ENCODE data around the gene ANKZF1.

Gene ANKZF1

DNA sequence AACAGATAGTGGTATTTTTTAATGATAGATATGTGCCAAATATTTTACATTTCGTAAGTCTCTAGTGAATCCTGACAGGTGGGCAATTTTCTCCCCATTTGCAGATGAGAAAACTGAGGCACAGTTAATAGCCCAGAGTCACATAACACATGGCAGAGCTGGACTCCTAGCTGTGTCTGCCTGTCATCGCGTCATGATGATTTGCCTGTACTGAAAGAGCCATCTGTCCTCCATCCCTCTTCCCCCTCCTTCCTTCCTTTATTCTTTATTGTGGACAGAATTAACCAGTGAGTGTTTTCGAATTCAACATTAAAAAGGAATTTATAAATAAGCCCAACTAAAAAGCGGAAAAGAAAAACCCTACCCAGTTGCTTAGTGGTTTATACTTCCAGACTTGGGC, 52.8 kb downstream of the ANKZF1 start:
- TF ChIP-seq EP300 (IDR thresholded peaks at IDR 0.05; ENCODE audit: borderline replicate concordance), result no peak
- TF ChIP-seq TEAD4 (IDR thresholded peaks at IDR 0.05), result no peak
- no peak for TF ChIP-seq CEBPB (IDR thresholded peaks at IDR 0.05)
- no peak for TF ChIP-seq YY1 (IDR thresholded peaks at IDR 0.05; ENCODE audit: low read depth)
- TF ChIP-seq, protein P1, sequence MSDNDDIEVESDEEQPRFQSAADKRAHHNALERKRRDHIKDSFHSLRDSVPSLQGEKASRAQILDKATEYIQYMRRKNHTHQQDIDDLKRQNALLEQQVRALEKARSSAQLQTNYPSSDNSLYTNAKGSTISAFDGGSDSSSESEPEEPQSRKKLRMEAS (IDR thresholded peaks at IDR 0.05), result no peak
- TF ChIP-seq, protein P2, sequence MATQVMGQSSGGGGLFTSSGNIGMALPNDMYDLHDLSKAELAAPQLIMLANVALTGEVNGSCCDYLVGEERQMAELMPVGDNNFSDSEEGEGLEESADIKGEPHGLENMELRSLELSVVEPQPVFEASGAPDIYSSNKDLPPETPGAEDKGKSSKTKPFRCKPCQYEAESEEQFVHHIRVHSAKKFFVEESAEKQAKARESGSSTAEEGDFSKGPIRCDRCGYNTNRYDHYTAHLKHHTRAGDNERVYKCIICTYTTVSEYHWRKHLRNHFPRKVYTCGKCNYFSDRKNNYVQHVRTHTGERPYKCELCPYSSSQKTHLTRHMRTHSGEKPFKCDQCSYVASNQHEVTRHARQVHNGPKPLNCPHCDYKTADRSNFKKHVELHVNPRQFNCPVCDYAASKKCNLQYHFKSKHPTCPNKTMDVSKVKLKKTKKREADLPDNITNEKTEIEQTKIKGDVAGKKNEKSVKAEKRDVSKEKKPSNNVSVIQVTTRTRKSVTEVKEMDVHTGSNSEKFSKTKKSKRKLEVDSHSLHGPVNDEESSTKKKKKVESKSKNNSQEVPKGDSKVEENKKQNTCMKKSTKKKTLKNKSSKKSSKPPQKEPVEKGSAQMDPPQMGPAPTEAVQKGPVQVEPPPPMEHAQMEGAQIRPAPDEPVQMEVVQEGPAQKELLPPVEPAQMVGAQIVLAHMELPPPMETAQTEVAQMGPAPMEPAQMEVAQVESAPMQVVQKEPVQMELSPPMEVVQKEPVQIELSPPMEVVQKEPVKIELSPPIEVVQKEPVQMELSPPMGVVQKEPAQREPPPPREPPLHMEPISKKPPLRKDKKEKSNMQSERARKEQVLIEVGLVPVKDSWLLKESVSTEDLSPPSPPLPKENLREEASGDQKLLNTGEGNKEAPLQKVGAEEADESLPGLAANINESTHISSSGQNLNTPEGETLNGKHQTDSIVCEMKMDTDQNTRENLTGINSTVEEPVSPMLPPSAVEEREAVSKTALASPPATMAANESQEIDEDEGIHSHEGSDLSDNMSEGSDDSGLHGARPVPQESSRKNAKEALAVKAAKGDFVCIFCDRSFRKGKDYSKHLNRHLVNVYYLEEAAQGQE (IDR thresholded peaks at IDR 0.05; ENCODE audit: low read depth), result no peak
- no peak for TF ChIP-seq RAD21 (IDR thresholded peaks at IDR 0.05; ENCODE audit: low read depth)
- TF ChIP-seq CREB1 (IDR thresholded peaks at IDR 0.05; ENCODE audit: low read depth), result no peak
- no peak for TF ChIP-seq FOXM1 (IDR thresholded peaks at IDR 0.05; ENCODE audit: borderline replicate concordance, low read depth)

DNA sequence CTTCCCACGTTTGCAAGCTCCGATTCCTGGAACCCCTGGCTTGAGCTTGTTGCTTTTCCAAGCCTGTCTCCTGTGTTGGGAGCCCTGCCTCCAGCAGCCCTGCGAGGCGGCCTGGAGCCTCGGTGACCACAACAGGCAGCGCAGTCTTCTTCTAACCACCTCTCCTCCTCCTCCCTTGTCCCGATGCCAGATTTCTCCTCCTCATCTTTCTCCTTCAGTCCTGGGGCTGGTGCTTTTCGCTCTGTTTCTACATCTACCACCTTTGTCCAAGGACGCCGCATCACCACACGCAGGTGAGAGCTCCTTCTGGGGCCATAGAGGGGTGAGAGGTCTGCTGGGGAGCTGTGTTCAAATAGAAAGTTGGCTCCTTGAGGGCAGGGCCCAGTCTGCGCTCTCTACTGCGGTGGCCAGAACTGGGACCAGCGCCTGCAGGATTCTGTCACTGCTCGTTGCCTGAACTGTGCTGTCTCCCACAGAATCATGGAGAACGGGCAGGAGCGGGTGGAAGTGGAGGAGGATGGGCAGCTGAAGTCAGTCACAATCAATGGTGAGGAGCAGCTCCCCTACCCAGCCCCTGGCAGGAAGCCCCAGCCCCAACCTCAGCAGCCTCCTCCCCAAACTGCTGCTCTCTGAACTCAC, 53.5 kb downstream of the ANKZF1 start:
- TF ChIP-seq, protein P3, sequence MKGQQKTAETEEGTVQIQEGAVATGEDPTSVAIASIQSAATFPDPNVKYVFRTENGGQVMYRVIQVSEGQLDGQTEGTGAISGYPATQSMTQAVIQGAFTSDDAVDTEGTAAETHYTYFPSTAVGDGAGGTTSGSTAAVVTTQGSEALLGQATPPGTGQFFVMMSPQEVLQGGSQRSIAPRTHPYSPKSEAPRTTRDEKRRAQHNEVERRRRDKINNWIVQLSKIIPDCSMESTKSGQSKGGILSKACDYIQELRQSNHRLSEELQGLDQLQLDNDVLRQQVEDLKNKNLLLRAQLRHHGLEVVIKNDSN (IDR thresholded peaks at IDR 0.05), result no peak
- TF ChIP-seq CEBPB (IDR thresholded peaks at IDR 0.05), result no peak
- no peak for TF ChIP-seq FOXM1 (IDR thresholded peaks at IDR 0.05; ENCODE audit: borderline replicate concordance, low read depth)
- no peak for TF ChIP-seq TCF12 (IDR thresholded peaks at IDR 0.05; ENCODE audit: low read depth)
- TF ChIP-seq CREB1 (IDR thresholded peaks at IDR 0.05; ENCODE audit: low read depth), result no peak
- no peak for TF ChIP-seq TAF1 (IDR thresholded peaks at IDR 0.05; ENCODE audit: low read depth)
- TF ChIP-seq ZBTB7A (IDR thresholded peaks at IDR 0.05; ENCODE audit: low read depth), result no peak
- no peak for TF ChIP-seq RAD21 (IDR thresholded peaks at IDR 0.05; ENCODE audit: low read depth)
- TF ChIP-seq TEAD4 (IDR thresholded peaks at IDR 0.05), result no peak

DNA sequence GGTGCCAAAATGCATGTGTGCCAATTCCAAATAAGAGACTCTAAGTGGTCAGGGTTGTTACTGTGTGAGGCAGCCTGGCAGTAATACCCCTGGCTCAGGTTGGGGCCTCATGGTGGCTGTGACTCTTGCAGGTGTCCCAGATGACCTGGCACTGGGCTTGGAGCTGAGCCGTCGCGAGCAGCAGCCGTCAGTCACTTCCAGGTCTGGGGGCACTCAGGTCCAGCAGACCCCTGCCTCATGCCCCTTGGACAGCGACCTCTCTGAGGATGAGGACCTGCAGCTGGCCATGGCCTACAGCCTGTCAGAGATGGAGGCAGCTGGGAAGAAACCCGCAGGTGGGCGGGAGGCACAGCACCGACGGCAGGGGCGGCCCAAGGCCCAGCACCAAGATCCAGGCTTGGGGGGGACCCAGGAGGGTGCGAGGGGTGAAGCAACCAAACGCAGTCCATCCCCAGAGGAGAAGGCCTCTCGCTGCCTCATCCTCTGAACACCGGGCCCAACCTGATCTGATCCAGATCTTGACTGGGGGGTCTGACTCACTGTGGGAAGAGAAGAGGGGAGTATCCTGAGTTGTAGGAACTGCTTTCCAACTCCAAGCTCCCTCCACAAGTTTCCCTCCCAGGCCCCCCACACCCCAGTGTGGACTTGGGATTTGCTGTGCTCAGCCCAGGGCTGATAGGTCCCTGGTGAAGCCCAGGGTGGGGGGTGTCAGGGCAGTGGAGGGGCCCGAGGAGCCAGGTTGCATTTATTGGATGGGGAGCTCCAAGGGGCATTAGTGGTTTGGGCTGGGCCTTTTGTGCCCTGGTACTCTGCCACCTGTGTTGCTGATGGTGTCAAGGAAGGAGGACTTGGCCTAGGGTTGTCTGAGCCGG, 55.1 kb downstream of the ANKZF1 start:
- TF ChIP-seq RAD21 (IDR thresholded peaks at IDR 0.05; ENCODE audit: low read depth) (no peak), FOXM1 (IDR thresholded peaks at IDR 0.05; ENCODE audit: borderline replicate concordance, low read depth) (no peak), CEBPB (IDR thresholded peaks at IDR 0.05) (no peak), TAF1 (IDR thresholded peaks at IDR 0.05; ENCODE audit: low read depth) (no peak), NFIC (IDR thresholded peaks at IDR 0.05) (no peak), EP300 (IDR thresholded peaks at IDR 0.05; ENCODE audit: borderline replicate concordance) (no peak), TCF12 (IDR thresholded peaks at IDR 0.05; ENCODE audit: low read depth) (no peak), YY1 (IDR thresholded peaks at IDR 0.05; ENCODE audit: low read depth) (no peak), ZBTB7A (IDR thresholded peaks at IDR 0.05; ENCODE audit: low read depth) (no peak), CREB1 (IDR thresholded peaks at IDR 0.05; ENCODE audit: low read depth) (no peak), EGR1 (IDR thresholded peaks at IDR 0.05) (no peak), TEAD4 (IDR thresholded peaks at IDR 0.05) (no peak)
- TF ChIP-seq, protein P2 (IDR thresholded peaks at IDR 0.05; ENCODE audit: low read depth), result no peak
- TF ChIP-seq, protein P1 (IDR thresholded peaks at IDR 0.05), result no peak
- TF ChIP-seq, protein P3 (IDR thresholded peaks at IDR 0.05), result no peak

DNA sequence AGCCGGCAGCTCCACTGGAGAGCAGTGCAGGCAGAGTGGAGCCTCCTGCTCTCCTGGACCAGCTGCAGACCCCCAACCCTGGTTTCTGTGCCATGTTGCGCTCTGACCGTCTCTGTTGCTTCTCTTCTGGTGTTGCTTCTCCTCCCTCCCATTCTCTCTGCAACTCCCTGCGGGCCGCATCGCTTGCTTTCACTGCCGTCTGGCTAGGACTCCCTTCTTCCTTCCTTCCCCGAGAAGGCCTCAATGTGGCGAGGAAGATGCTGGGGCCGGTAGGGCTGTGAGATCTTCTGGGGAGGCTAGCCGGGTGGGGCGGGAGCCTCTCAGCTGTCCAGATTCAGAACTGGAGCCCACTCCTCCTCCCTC, 55.7 kb downstream of the ANKZF1 start:
- TF ChIP-seq NFIC (IDR thresholded peaks at IDR 0.05), result no peak
- TF ChIP-seq, protein P3 (IDR thresholded peaks at IDR 0.05), result no peak
- TF ChIP-seq, protein P2 (IDR thresholded peaks at IDR 0.05; ENCODE audit: low read depth), result no peak
- no peak for TF ChIP-seq CREB1 (IDR thresholded peaks at IDR 0.05; ENCODE audit: low read depth)
- TF ChIP-seq FOXM1 (IDR thresholded peaks at IDR 0.05; ENCODE audit: borderline replicate concordance, low read depth), result no peak
- no peak for TF ChIP-seq RAD21 (IDR thresholded peaks at IDR 0.05; ENCODE audit: low read depth)
- TF ChIP-seq EGR1 (IDR thresholded peaks at IDR 0.05), result no peak
- TF ChIP-seq, protein P1 (IDR thresholded peaks at IDR 0.05), result no peak
- TF ChIP-seq TEAD4 (IDR thresholded peaks at IDR 0.05), result no peak
- TF ChIP-seq TCF12 (IDR thresholded peaks at IDR 0.05; ENCODE audit: low read depth), result no peak
- TF ChIP-seq CEBPB (IDR thresholded peaks at IDR 0.05), result no peak
- no peak for TF ChIP-seq YY1 (IDR thresholded peaks at IDR 0.05; ENCODE audit: low read depth)
- TF ChIP-seq EP300 (IDR thresholded peaks at IDR 0.05; ENCODE audit: borderline replicate concordance), result no peak
- TF ChIP-seq TAF1 (IDR thresholded peaks at IDR 0.05; ENCODE audit: low read depth), result no peak
- TF ChIP-seq ZBTB7A (IDR thresholded peaks at IDR 0.05; ENCODE audit: low read depth), result no peak

All from Ishikawa (cell line).